Gastrocnemius medialis (tissue), 4 donors: Measurements from ENCODE around the gene DCC. TPM values are rescaled to one million over a fixed set of nuclear protein-coding genes. Genes with fewer than 3 reads are reported as not detected.
"Not testable (repeated sequence)": the region's sequence is repeated elsewhere in the genome, so short reads cannot be mapped to it uniquely, and the experiment has no call there.

ENCODE experiments used
- ATAC-seq, 2 donors: fragments of 150-250 bp; one replicate each; pipeline ENCODE4 v1.9.1; 2016
- DNase-seq, 2 donors: peaks; one replicate each; pipeline ENCODE4 v3.0.0-alpha.2; 2019
- H3K27ac ChIP-seq, 4 donors: fragments of 200-600 bp; sonication (generic); 1 replicate in 1 of 4; 2 replicates in 3 of 4; pipeline ENCODE4 v1.5.1; 2016 to 2018; ENCODE audit warnings: mild to moderate bottlenecking in 2 of 4, moderate library complexity in 1 of 4
- H3K27me3 ChIP-seq, 3 donors: fragments of 200-600 bp; sonication (generic) in 2 of 3; 1 replicate in 1 of 3; 2 replicates in 2 of 3; pipeline versions ENCODE4 v1.5.1 to v1.6.0; 2016 to 2019; ENCODE audit warnings: mild to moderate bottlenecking in 1 of 3, moderate library complexity in 1 of 3
- H3K36me3 ChIP-seq, 2 donors: fragments of 200-600 bp; sonication (generic) in 1 of 2; one replicate each; pipeline ENCODE4 v1.5.1; 2017 to 2018
- H3K4me1 ChIP-seq, 2 donors: fragments of 200-600 bp; sonication (generic) in 1 of 2; one replicate each; pipeline ENCODE4 v1.5.1; 2016 to 2017; ENCODE audit warnings: mild to moderate bottlenecking in 2 of 2
- H3K4me3 ChIP-seq, 4 donors: fragments of 200-600 bp; sonication (generic) in 3 of 4; 1 replicate in 1 of 4; 2 replicates in 3 of 4; pipeline ENCODE4 v1.5.1; 2016 to 2019; ENCODE audit warnings: mild to moderate bottlenecking in 2 of 4
- H3K9me3 ChIP-seq, 3 donors: fragments of 200-600 bp; sonication (generic) in 2 of 3; 1 replicate in 1 of 3; 2 replicates in 2 of 3; pipeline ENCODE4 v1.5.1; 2016 to 2019
- POLR2A ChIP-seq, 2 donors: fragments of 450-650 bp; IDR thresholded peaks; one replicate each; pipeline ENCODE4 v1.6.1; 2017; ENCODE audit warnings: antibody characterized with exemption in 2 of 2, mild to moderate bottlenecking in 2 of 2, moderate library complexity in 2 of 2
- in situ Hi-C, 4 donors: fragments of 200-750 bp; cut with MboI; loops; one replicate each; pipeline versions ENCODE4 v1.15.0 to v1.8.0; 2017; ENCODE audit warnings: low sequenced_read_pairs in 4 of 4
- intact Hi-C: fragments of 100-400 bp; cut with DNase I; formaldehyde crosslinking; loops from one replicate; pipeline ENCODE4 v1.15.1; 2023; ENCODE audit warnings: low total_unique reads
- total RNA-seq, 4 donors: library from RNA; depleted of rRNA; stranded (reverse); fragments of >200 nt; gene quantifications; one replicate each; pipeline versions ENCODE4 v1.1.0 to v1.2.3, GENCODE V29; 2016
- TF ChIP-seq, protein P1 (sequence below), 5 experiments: fragments of 450-650 bp in 3 of 5; fragments of 200-600 bp in 2 of 5; sonication (generic) in 2 of 5; IDR thresholded peaks in 4 of 5; conservative IDR thresholded peaks in 1 of 5; 1 replicate in 4 of 5; 2 replicates in 1 of 5; pipeline ENCODE4 v1.5.1; 2016 to 2019; ENCODE audit warnings: antibody characterized with exemption in 5 of 5, mild to moderate bottlenecking in 3 of 5, moderate library complexity in 3 of 5

The DCC gene
- total RNA-seq, 4 donors from 2014 or later: not detected

DNA sequence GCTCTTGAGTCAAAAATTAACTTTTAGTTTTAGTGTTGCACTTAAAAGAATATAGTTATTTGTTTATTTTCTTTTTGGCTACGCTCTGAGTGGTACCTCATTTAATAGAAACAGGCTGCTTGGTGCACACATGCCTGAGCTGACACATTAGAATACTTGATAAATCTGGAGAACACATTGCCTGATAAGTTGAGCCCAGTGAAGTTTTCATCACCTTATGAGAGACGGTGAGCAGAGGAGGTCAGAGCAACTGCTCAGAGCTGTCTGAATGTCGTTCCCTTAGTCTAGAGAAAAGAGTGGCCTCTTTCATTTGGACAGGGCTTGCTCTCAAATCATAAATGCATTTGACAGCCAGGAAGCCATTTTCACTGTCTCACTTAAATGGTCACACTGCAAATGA, 1168.5 kb downstream of the DCC start:
- in situ Hi-C loops (no loop called here), intact Hi-C loops (no loop called here)
- no peaks in the 10 kb centered on the region for H3K4me1 ChIP-seq
- no peak for DNase-seq
- no peak overlapping the region for H3K27ac ChIP-seq
- no peak for ATAC-seq
- no peaks in the 10 kb centered on the region for H3K36me3 ChIP-seq
- H3K9me3 ChIP-seq: no peaks in the 10 kb centered on the region
- H3K27me3 ChIP-seq: no peaks in the 10 kb centered on the region
- TF ChIP-seq POLR2A (IDR thresholded peaks at IDR 0.05): no peak
- TF ChIP-seq, protein P1, sequence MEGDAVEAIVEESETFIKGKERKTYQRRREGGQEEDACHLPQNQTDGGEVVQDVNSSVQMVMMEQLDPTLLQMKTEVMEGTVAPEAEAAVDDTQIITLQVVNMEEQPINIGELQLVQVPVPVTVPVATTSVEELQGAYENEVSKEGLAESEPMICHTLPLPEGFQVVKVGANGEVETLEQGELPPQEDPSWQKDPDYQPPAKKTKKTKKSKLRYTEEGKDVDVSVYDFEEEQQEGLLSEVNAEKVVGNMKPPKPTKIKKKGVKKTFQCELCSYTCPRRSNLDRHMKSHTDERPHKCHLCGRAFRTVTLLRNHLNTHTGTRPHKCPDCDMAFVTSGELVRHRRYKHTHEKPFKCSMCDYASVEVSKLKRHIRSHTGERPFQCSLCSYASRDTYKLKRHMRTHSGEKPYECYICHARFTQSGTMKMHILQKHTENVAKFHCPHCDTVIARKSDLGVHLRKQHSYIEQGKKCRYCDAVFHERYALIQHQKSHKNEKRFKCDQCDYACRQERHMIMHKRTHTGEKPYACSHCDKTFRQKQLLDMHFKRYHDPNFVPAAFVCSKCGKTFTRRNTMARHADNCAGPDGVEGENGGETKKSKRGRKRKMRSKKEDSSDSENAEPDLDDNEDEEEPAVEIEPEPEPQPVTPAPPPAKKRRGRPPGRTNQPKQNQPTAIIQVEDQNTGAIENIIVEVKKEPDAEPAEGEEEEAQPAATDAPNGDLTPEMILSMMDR (IDR thresholded peaks at IDR 0.05 in 4 of 5, conservative IDR thresholded peaks at IDR 0.05 in 1 of 5): no peak
- H3K4me3 ChIP-seq: no peak overlapping the region

- H3K4me3 ChIP-seq: no peak overlapping the region
- H3K27me3 ChIP-seq: no peaks in the 10 kb centered on the region
- TF ChIP-seq, protein P1 (IDR thresholded peaks at IDR 0.05 in 4 of 5, conservative IDR thresholded peaks at IDR 0.05 in 1 of 5): no peak
- TF ChIP-seq POLR2A (IDR thresholded peaks at IDR 0.05): no peak
- H3K4me1 ChIP-seq: no peaks in the 10 kb centered on the region
- no peaks in the 10 kb centered on the region for H3K36me3 ChIP-seq
- in situ Hi-C loops: no loop called here
- ATAC-seq: no peak
- H3K27ac ChIP-seq: no peak overlapping the region
- intact Hi-C loops: no loop called here
- H3K9me3 ChIP-seq: no peaks in the 10 kb centered on the region
- no peak for DNase-seq
These were observed 1169.9 kb downstream of the DCC start for GRCh38 chr18:53509886-53510285.

DNA sequence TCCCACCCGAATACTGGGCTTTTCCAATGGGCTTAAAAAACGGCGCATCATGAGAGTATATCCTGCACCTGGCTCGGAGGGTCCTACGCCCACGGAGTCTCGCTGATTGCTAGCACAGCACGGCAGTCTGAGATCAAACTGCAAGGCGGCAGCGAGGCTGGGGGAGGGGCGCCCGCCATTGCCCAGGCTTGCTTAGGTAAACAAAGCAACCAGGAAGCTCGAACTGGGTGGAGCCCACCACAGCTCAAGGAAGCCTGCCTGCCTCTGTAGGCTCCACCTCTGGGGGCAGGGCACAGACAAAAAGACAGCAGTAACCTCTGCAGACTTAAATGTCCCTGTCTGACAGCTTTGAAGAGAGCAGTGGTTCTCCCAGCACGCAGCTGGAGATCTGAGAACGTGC, 1171.7 kb downstream of the DCC start:
- ATAC-seq, in situ Hi-C loops, H3K27me3 ChIP-seq, H3K4me1 ChIP-seq, H3K36me3 ChIP-seq, H3K9me3 ChIP-seq, intact Hi-C loops, DNase-seq, H3K27ac ChIP-seq, H3K4me3 ChIP-seq: not testable (repeated sequence)

DNA sequence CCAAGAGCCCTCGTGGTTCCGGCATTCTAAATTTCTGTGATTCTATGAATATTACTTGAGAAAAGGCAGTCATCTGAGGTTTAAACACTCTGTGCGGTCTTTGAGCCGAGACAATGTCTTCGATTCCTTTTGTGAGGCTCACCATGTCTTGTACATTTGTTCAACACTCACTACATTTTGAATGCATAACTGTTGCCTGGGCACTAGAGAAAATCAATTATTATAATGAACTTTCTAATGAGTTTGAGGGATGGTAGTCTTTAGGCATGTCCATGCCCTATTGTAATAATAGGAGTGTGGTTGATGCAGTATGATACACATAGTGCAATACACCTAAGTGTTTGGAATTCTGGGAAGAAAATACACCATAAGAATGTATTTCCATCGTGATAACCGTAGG, 1181.1 kb downstream of the DCC start:
- DNase-seq (no peak), ATAC-seq (no peak)
- in situ Hi-C loops: no loop called here
- Histone ChIP-seq H3K4me1 (no peaks in the 10 kb centered on the region), H3K9me3 (no peaks in the 10 kb centered on the region), H3K4me3 (no peak overlapping the region), H3K36me3 (no peaks in the 10 kb centered on the region), H3K27ac (no peak overlapping the region), H3K27me3 (no peaks in the 10 kb centered on the region)
- no peak for TF ChIP-seq POLR2A (IDR thresholded peaks at IDR 0.05)
- TF ChIP-seq, protein P1 (IDR thresholded peaks at IDR 0.05 in 4 of 5, conservative IDR thresholded peaks at IDR 0.05 in 1 of 5): no peak
- intact Hi-C loops: no loop called here

- in situ Hi-C loops: no loop called here
- no peaks in the 10 kb centered on the region for H3K27me3 ChIP-seq
- ATAC-seq (no peak), DNase-seq (no peak)
- H3K4me1 ChIP-seq: no peaks in the 10 kb centered on the region
- H3K27ac ChIP-seq: no peak overlapping the region
- no peak for TF ChIP-seq POLR2A (IDR thresholded peaks at IDR 0.05)
- TF ChIP-seq, protein P1 (IDR thresholded peaks at IDR 0.05 in 4 of 5, conservative IDR thresholded peaks at IDR 0.05 in 1 of 5): no peak
- intact Hi-C loops: no loop called here
- no peak overlapping the region for H3K4me3 ChIP-seq
- H3K36me3 ChIP-seq: no peaks in the 10 kb centered on the region
- no peaks in the 10 kb centered on the region for H3K9me3 ChIP-seq
These were observed 1186.3 kb downstream of the DCC start for GRCh38 chr18:53526101-53526870.
